ENCODE data around the gene NXPH4.

- TF ChIP-seq CTCF (IDR thresholded peaks at IDR 0.05; ENCODE audit: poor library complexity, severe bottlenecking), result no peak
- no peak for TF ChIP-seq POLR2AphosphoS5 (IDR thresholded peaks at IDR 0.05)
These were observed 29.1 kb upstream of the NXPH4 start for GRCh38 chr12:57187222-57188089.

All from neural cell (in vitro differentiated cells).